GM12891 (cell line): ENCODE results near the gene SCAPER.

ENCODE experiments used
- POLR2A ChIP-seq: IDR thresholded peaks from 2 replicates; pipeline ENCODE4 v1.6.1; 2011; ENCODE audit warnings: low read depth, low read length, control low read depth
- POLR2AphosphoS5 ChIP-seq: IDR thresholded peaks from 2 replicates; pipeline ENCODE4 v1.6.1; 2011; ENCODE audit warnings: low read depth, low read length, control low read depth
- POU2F2 ChIP-seq: IDR thresholded peaks from 2 replicates; pipeline ENCODE4 v1.6.1; 2011; ENCODE audit warnings: low read depth, mild to moderate bottlenecking, control low read depth, low read length, moderate library complexity
- SPI1 ChIP-seq: IDR thresholded peaks from 2 replicates; pipeline ENCODE4 v1.6.1; 2011; ENCODE audit warnings: low read depth, low read length, control low read depth
- TAF1 ChIP-seq: IDR thresholded peaks from 2 replicates; pipeline ENCODE4 v1.6.1; 2011; ENCODE audit warnings: low read depth, low read length, control low read depth

- no peak for TF ChIP-seq SPI1
- TF ChIP-seq POLR2A: no peak
- no peak for TF ChIP-seq TAF1
- no peak for TF ChIP-seq POLR2AphosphoS5
- TF ChIP-seq POU2F2: no peak
Observed at GRCh38 chr15:76299786-76300185, 605.4 kb downstream of the SCAPER start.
